GM12878 (cell line): Measurements from ENCODE around the gene NKG7.

Experiments
- BCL11A ChIP-seq: IDR thresholded peaks from 2 replicates; pipeline ENCODE4 v1.6.1; 2011; ENCODE audit warnings: low read depth, low read length
- CEBPB ChIP-seq, 2 experiments: fragments of 150-350 bp in 1 of 2; IDR thresholded peaks; 2 replicates each; pipeline ENCODE4 v1.6.1; 2012 to 2014; ENCODE audit warnings: low read depth in 2 of 2, low read length in 2 of 2, borderline replicate concordance in 1 of 2, inconsistent platforms in 1 of 2

DNA sequence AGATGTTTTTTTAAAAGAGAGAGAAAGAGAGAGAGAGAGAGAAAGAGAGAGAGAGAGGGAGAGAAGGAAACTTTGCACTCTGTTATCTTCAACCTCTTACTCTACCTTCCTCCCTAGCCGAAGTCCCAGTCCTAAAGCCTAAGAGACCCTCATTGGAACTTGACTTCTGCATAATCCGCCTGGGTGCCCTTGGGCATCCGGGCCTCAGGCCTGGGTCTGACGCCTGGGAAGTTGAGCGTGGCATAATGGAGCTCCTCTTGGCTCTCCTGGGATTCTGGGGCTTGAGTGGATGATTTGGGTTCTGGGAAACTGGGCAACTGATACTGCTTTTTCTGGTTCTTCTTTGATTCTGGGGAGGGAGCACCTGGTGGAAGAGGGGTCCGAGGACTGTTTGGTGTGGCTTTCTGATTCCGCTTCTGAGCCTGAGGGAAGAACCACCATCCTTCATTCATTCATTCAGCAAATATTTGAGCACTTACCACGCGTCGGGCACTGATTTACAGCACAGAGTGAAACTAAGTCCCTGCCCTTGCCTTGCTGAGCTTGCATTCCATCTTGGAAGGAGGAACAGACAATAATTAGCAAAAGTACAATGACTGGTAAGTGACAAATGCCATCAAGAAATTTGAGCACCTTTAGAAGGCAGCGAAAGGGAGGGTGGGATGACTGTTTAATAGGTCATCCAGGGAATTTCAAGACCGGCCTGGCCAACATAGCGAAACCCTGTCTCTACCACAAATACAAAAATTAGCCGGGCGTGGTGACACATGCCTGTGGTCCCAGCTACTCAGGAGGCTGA is 38.7 kb upstream of the NKG7 start:
- TF ChIP-seq CEBPB (IDR thresholded peaks at IDR 0.05; ENCODE audit: borderline replicate concordance in 1 of 2, low read depth in 2 of 2, low read length in 2 of 2) (no peak), BCL11A (no peak)
